Measurements from ENCODE around the gene KRT1. TPM values are rescaled to one million over a fixed set of nuclear protein-coding genes. Genes with fewer than 3 reads are reported as not detected.

KRT1 gene
- total RNA-seq, 2 donors from 2014 or later = not detected

DNA sequence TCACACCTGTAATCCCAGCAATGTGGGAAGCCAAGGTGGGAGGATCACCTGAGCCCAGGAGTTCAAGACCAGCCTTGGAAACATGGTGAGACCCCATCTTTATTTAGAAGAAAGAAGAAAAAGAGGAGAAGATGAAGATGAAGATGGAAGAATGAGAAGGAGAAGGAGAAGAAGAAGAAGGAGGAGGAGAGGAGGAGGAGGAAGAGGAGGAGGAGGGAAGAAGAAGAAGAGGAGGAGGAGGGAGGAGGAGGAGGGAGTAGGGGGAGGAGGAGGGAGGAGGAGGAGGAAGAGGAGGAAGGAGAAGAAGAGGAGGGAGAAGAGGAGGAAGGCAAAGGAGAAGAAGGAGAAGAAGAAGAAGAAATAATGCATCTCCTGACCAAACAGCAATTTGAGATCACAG is 9.0 kb upstream of the KRT1 start:
- H3K36me3 Mint-ChIP-seq = no peaks in the 10 kb centered on the region
- ATAC-seq (no peak), DNase-seq (ENCODE audit: low spot score in 2 of 2) (no peak)
- no peaks in the 10 kb centered on the region for H3K9me3 Mint-ChIP-seq
- no peak overlapping the region for H3K27ac Mint-ChIP-seq

DNA sequence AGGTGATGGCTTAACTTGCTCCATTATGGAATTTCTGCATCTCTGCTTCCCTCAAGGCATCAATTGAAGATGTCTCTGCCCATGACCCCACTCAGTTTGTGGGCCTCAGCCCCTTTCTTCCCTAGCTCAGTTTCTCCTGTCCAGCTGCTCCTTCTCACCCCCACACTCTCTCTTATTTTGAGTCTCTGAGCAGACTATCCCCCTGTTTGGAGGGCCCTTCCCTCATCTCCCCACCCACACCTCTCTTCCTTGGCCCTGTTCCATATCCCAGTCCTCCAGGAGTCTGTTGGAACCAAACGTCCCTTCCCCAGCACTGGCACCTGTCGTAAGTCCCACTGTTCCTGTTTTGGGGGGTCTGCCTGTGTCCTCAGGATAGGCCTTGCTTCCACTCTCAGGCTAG is 8.3 kb upstream of the KRT1 start:
- Mint-ChIP-seq H3K36me3 (no peaks in the 10 kb centered on the region), H3K9me3 (no peaks in the 10 kb centered on the region), H3K27ac (no peak overlapping the region)
- no peak for ATAC-seq
- no peak for DNase-seq (ENCODE audit: low spot score in 2 of 2)

DNA sequence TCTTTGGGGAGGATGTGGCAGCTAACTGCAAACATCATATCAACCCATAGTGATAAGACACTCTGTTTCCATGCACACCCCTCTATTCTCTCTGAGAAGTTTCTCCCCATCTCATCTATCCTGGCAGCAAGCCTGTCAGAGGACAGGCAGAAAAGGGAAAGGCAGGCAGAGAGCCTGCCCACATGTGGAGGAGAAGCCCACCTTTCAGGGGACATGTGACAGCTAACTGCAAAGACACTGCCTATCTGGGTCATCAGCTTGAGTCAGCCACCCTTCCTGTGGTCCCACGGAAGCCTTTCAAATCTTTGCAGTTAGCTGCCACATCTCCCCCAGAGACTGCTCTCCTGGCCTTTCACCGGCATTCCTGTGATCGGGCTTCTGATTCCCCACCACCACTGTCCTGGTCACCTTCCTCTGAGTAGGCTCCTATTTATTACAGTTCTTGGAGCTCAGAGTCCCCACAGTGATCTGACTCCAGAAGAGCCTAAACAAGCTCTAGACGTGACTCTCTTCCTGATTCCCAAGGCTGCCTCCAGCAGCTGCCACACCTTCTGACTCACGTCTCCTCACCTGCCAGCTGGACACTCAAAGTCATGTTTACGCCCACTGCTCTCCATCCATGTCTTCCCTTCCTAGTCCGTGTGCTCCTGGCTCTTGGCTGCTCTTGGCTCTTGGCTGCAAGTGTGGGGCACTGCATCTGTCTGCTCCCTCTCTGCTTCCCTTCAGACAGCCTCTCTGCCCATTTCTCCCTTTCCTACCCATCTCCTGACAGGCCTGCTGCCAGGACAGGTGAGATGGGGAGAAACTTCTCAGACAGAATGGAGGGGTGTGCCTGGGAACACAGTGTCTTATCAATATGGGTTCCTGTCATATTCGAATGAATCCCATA is 7.5 kb upstream of the KRT1 start:
- no peak for DNase-seq (ENCODE audit: low spot score in 2 of 2)
- no peak for ATAC-seq
- Mint-ChIP-seq H3K9me3 (no peaks in the 10 kb centered on the region), H3K27ac (no peak overlapping the region), H3K36me3 (no peaks in the 10 kb centered on the region)

DNA sequence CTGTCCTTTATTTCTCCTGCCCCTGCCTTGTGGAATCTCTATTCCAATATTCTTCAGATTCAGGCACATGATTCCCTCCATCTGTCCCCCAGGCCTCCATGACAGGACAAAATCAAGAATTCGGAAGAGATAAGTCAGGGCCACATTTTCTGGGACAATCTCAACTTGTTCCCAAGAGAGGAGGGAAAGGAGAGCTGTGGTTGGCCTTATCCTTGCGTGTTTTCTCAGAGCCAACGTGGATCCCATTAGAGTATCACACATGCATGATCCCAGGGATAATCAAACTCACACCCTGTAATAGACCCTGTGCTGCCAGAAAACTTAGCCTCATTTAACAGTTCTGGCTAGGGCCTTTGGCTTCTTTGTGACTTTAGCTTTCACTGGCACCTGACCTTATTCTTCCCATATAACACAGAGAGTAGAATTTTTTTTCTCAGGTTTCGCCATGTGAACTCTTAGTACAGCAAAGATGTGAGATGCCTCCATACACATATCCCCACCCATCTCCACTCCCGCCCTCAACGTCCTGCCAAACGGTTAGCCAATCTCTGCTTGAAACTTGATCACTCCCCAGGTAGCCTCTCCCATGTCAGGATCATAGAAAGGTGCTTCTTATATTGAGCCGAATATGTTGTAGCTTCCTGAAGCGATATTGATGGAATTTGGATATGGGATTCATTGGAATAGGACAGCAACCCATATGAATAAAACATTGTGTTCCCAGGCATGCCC is 6.7 kb upstream of the KRT1 start:
- Mint-ChIP-seq H3K36me3 (no peaks in the 10 kb centered on the region), H3K27ac (no peak overlapping the region), H3K9me3 (no peaks in the 10 kb centered on the region)
- DNase-seq (ENCODE audit: low spot score in 2 of 2) (no peak), ATAC-seq (no peak)

DNA sequence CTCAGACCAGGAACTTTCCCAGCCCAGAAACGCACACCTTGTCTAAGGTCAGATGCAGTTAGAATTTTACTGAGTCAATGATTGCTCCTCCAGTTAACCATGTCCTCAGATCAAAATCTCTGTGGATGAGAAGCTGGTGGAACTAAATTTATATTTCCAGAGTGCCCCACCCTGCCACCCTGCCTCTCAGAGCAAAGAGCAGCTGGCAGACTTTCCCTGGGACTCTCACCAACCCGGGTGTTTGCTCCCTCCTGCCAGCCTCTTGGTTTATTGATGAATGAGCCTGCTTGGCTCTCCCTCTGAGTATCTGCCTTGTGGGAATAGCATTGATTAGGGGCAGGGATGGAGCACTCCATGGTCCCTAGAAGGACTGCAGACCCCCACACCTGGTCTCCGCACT is 5.9 kb upstream of the KRT1 start:
- H3K27ac Mint-ChIP-seq = no peak overlapping the region
- no peaks in the 10 kb centered on the region for H3K36me3 Mint-ChIP-seq
- DNase-seq (ENCODE audit: low spot score in 2 of 2) (no peak), ATAC-seq (no peak)
- H3K9me3 Mint-ChIP-seq = no peaks in the 10 kb centered on the region

DNA sequence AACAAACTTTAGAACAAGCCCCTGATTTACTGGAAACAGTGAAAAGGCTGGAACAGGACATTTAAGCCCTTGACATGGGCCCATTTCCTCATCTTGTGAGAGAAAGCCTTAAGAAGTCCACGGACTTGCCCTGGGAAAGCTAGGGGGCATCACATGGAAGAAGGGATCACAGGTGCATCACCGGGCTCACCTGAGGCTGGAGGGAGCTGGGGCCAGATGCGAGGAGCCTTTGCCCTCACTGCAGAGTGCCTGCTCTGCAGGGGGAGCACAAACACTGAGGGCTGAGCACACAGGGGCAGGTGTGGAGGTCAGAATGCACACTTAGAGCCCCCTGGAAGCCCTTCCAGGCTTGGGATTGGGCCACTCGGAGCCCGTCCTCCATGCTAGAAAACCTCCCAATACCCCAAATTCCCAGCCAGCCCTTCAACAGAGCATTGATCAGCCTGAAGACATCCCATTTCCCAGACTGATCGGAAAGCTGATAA is 5.2 kb upstream of the KRT1 start:
- Mint-ChIP-seq H3K27ac (no peak overlapping the region), H3K36me3 (no peaks in the 10 kb centered on the region), H3K9me3 (no peaks in the 10 kb centered on the region)
- DNase-seq (ENCODE audit: low spot score in 2 of 2) = no peak
- ATAC-seq = no peak

DNA sequence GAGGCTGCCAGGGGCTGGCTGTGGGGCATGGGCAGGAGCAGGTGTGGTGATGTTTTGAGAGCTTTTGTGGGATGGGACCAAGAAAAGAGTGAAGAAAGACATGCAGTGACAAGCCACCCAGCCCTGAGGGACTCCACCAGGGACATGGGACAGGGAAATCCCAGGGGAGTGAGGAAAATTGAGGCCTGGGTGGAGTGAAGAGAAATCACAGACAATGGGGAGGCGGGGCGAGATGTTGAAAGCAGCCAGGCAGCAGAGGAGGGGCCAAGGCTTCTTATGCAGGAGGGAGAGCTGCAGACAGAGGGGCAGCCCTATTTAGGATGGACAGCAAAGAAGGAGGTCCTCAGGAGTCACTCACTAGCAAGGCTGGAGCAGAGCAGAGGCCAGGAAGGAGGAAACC is 4.2 kb upstream of the KRT1 start:
- Mint-ChIP-seq H3K9me3 (no peaks in the 10 kb centered on the region), H3K36me3 (no peaks in the 10 kb centered on the region), H3K27ac (peak overlapping the region; percentile 11 to 12)
- DNase-seq (ENCODE audit: low spot score in 2 of 2) (no peak), ATAC-seq (no peak)

DNA sequence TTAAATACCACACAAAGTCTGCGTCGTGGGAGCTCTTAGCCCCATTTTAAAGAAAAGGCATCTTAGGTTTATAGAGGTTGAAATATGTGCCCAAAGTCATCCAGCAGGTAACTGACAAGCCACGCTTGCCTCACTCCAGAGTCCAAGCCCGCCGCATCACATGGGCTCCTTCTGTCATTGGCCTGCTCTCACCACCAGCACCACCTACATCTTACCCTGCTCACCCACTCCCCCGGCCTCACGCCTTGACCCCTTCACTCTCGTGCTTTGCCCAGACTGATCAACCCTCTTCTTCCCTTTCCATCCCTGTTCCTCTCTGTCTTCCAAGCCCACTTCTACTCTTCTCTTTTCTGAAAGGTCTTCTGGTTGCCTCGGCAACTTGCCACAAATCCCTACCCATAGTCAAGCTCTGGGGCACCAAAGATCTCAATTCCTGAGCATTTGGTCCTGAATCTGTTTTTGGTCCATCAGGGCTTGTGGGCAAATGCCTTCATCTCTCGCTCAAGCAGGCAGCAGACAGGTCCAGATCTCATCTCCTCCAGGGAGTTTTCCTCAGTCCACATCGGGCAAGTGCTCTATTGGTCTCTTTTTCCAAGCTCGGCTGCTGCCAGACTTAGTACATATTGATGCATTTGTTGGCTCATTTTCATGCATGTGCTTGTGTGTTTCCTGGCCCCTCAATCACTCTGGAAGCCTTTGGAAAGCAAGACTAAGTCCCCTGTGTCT is 3.5 kb upstream of the KRT1 start:
- H3K36me3 Mint-ChIP-seq = no peaks in the 10 kb centered on the region
- ATAC-seq (no peak), DNase-seq (ENCODE audit: low spot score in 2 of 2) (no peak)
- peak overlapping the region; percentile 4 to 11 for H3K27ac Mint-ChIP-seq
- no peaks in the 10 kb centered on the region for H3K9me3 Mint-ChIP-seq

DNA sequence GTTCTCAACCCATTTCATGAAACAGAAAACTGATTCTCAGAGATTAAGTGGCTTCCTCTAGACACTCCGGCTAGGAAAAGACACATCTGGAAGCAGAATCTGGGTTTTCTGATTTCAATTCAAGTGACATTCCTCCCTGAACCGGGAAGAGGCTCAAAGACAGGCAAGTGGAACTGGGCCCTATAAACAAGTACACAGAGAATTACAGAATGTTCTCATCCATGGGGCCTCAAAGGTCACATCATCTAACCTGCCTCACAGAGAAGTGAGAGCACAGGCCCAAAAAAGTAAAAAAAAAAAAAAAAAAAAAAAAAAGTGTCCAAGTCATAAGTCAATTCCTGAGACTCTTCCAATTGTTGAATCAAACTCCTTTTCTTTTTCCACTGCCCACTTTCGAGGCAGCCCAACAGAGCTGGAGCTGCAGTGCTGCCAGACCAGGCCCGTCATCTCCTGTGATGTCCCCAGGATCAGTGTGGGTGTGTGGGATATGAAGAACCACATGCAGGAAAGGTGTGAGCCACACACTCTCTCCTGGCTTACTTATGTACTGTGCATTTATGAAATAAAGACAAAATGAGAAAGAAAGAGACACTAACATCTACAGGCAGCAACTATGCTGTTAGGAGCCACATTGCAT is 2.8 kb upstream of the KRT1 start:
- Mint-ChIP-seq H3K9me3 (no peaks in the 10 kb centered on the region), H3K36me3 (no peaks in the 10 kb centered on the region), H3K27ac (no peak overlapping the region)
- ATAC-seq = no peak
- DNase-seq (ENCODE audit: low spot score in 2 of 2) = no peak

DNA sequence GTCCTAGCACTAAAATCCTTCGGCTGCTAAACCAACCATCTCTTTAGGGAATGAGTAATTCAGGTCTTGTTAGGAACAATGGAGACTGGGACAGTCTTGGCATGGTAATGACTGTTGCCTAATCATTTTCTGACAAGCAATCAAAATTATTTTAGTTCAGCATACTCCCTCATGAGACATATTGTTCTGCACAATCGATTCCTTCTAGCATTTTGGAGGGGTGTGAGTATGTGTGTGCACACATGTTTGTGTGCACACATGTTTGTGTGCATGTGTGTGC is 2.1 kb upstream of the KRT1 start:
- no peak for ATAC-seq
- no peaks in the 10 kb centered on the region for H3K9me3 Mint-ChIP-seq
- no peak overlapping the region for H3K27ac Mint-ChIP-seq

DNA sequence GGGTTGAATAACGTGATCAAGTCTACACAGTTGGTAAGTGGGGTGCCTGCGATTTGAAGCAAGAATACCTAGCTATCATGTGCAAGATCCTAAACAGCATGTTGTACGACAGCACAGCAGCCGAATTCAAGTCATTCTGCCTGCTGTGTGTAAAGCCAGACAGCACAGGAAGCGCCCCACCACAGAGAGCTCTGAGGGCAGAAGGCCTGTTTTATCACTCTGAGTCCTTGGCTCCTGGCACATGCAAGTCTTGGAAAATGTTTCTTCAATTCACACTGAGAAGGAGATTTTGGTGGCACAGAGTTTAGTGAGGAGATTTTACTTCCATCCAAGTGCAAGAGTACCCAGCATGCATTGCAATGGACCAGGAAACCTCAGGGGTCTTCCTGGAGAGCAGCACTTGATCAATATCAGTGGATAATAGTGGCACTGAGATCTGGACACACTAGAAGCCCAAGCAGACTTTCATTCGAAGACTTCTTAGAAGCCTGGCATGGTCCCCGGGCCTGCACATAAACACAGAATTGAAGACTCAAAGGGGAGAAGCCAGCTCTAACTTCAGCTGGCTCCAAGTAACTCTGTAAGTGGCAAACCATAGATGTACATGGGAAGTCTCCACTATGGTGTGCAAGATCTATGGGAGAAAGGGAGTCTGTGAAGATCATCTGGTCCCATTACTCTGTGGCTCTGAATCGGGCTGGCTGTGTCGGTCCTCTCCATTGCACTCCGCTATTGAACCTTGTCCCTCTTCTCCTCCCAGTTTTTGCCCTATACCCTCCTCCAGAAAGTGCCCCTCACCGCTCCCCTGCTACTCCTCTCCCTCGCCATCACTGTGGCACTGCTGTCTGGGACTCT is 1.5 kb upstream of the KRT1 start:
- no peaks in the 10 kb centered on the region for H3K36me3 Mint-ChIP-seq
- DNase-seq (ENCODE audit: low spot score in 2 of 2) = no peak
- no peaks in the 10 kb centered on the region for H3K9me3 Mint-ChIP-seq
- no peak overlapping the region for H3K27ac Mint-ChIP-seq
- ATAC-seq = peak; percentile 60 to 61

More for the DNA sequence above, 2.1 kb upstream of the KRT1 start:
- DNase-seq (ENCODE audit: low spot score in 2 of 2) = no peak
- H3K36me3 Mint-ChIP-seq = no peaks in the 10 kb centered on the region

DNA sequence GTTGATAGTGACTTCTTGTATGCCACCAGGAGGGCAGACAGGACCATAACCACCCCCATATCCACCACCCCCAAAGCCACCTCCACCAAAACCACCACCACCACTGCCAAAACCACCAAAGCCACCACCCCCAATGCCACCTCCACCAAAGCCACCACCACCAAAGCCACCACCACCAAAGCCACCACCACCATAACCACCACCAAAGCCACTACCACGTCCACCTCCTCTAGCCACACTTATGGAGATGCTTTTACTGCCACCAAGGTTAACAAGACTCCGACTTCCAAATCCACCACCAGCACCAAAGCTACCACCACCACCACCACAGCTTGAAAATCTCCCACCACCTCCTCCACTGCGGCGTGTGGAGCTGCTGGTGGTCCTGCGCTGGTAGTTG is 332 bp downstream of the KRT1 start:
- no peaks in the 10 kb centered on the region for H3K9me3 Mint-ChIP-seq
- H3K27ac Mint-ChIP-seq = no peak overlapping the region
- no peak for DNase-seq (ENCODE audit: low spot score in 2 of 2)
- ATAC-seq = no peak
- no peaks in the 10 kb centered on the region for H3K36me3 Mint-ChIP-seq

DNA sequence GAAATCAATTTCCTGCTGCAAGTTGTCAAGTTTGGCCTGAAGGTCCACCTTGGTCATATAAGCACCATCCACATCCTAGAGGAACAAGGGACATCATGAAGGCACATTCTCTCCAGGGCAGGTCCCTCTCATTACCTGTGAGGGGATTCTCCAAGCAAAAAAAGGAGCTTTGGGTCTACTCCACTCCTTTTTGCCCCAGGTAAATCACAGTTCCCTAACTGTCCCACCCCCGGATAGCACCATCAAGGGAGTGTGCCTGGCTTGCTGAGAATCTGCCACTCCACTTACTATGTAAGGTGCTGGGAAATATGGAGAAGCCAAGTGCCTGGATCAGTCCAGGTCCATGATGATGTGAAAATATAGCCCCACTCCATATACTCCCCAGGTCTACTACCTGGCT is 2.5 kb downstream of the KRT1 start:
- DNase-seq (ENCODE audit: low spot score in 2 of 2) (no peak), ATAC-seq (no peak)
- Mint-ChIP-seq H3K9me3 (no peaks in the 10 kb centered on the region), H3K36me3 (no peaks in the 10 kb centered on the region), H3K27ac (no peak overlapping the region)

DNA sequence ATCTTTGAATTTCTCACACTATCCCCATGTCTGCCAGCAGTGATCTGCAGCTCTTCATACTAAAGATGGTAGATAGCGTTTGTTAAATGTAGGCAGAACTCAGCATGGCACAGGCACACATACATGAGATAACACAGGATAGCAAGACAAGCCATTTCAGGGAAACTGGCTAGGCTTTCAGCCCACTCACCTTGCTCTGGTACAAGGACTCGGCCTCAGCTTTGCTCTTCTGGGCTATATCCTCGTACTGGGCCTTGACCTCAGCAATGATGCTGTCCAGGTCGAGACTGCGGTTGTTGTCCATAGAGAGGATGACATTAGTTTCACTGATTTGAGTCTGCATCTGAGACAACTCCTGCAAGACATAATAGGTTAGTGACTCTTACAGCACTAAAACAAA is 3.1 kb downstream of the KRT1 start:
- H3K36me3 Mint-ChIP-seq = no peaks in the 10 kb centered on the region
- no peaks in the 10 kb centered on the region for H3K9me3 Mint-ChIP-seq
- ATAC-seq (no peak), DNase-seq (ENCODE audit: low spot score in 2 of 2) (no peak)
- H3K27ac Mint-ChIP-seq = no peak overlapping the region

DNA sequence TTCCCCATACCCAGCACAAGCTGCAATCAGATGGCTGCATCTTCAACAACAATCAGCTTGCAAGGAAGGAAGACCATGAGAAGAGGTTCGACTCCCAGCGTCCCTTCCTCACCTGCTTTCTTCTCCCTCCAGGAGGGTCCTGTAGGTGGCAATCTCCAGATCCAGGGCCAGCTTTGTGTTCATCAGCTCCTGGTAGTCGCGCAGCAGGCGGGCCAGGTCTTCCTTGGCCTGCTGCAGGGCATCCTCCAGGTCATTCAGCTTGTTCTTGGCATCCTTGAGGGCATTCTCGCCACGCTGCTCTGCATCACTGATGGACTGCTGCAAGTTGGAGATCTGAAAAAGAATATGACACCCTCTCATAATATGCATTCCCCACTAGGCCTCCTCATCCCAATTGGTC is 4.0 kb downstream of the KRT1 start:
- ATAC-seq = no peak
- Mint-ChIP-seq H3K27ac (no peak overlapping the region), H3K9me3 (no peaks in the 10 kb centered on the region), H3K36me3 (no peaks in the 10 kb centered on the region)
- no peak for DNase-seq (ENCODE audit: low spot score in 2 of 2)

DNA sequence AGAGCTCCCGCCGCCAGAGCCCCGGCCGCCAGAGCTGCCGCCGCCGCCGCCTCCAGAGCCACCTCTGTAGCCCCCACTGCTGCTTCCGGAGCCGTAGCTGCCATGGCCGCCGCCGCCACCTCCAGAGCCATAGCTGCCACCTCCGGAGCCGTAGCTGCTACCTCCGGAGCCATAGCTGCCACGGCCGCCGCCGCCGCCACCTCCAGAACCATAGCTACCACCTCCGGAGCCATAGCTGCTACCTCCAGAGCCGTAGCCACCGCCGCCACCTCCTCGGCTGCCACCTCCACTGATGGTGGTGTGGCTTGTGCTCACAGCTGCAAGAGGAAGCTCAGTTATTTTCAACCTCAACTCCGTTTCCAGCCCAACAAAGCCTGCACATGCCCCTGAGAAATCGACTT is 4.9 kb downstream of the KRT1 start:
- no peak for ATAC-seq
- Mint-ChIP-seq H3K9me3 (no peaks in the 10 kb centered on the region), H3K36me3 (no peaks in the 10 kb centered on the region), H3K27ac (no peak overlapping the region)
- no peak for DNase-seq (ENCODE audit: low spot score in 2 of 2)
